GM12865 (cell line): ENCODE data around the gene SIRT3.
"Not testable (repeated sequence)": the region's sequence is repeated elsewhere in the genome, so short reads cannot be mapped to it uniquely, and the experiment has no call there.

Experiments used
- DNase-seq: peaks from one replicate; pipeline ENCODE4 v3.0.0; 2010; ENCODE audit warnings: low read depth
- H3K4me3 ChIP-seq: 2 replicates; pipeline ENCODE4 v1.5.1; 2011; ENCODE audit warnings: mild to moderate bottlenecking, low read depth, low read length, control low read depth
- CTCF ChIP-seq: IDR thresholded peaks from 2 replicates; pipeline ENCODE4 v1.5.1; 2011; ENCODE audit warnings: low read length, control low read depth, low read depth, inconsistent platforms; ENCODE audit not compliant: insufficient read depth; ENCODE audit errors: missing control alignments

The SIRT3 gene

GRCh38 chr11:241634-242033 is 5.5 kb upstream of the SIRT3 start:
- no peak overlapping the region for H3K4me3 ChIP-seq
- no peak for DNase-seq
- no peak for TF ChIP-seq CTCF

GRCh38 chr11:240315-240714 is 4.2 kb upstream of the SIRT3 start:
- H3K4me3 ChIP-seq: no peak overlapping the region
- TF ChIP-seq CTCF: no peak
- DNase-seq: no peak

- peak overlapping the region; percentile 94; the same call in 1 of the 2 replicates for H3K4me3 ChIP-seq
- DNase-seq: not testable (repeated sequence)
Observed at GRCh38 chr11:238346-238745, 2.2 kb upstream of the SIRT3 start.

GRCh38 chr11:236774-237767 is 929 bp upstream of the SIRT3 start, which contains the start of gene PSMD13:
TSS of gene PSMD13 (plus strand) at chr11:236976. CDS start at chr11:237050, 74 bp downstream.
- DNase-seq: peak; percentile 89
- TF ChIP-seq CTCF: no peak
- peak within 1 kb of the TSS; percentile 94 for H3K4me3 ChIP-seq

- TF ChIP-seq CTCF: no peak
Observed at GRCh38 chr11:235609-235996, 539 bp downstream of the SIRT3 start.

GRCh38 chr11:235180-235579 is 962 bp downstream of the SIRT3 start:
- DNase-seq: no peak
- TF ChIP-seq CTCF: no peak
- peak overlapping the region; percentile 74 for H3K4me3 ChIP-seq

More at GRCh38 chr11:235609-235996, 539 bp downstream of the SIRT3 start:
- H3K4me3 ChIP-seq: peak overlapping the region; percentile 74
- peak; percentile 51 for DNase-seq

GRCh38 chr11:232783-233565 is 3.2 kb downstream of the SIRT3 start:
- no peak for DNase-seq
- no peak for TF ChIP-seq CTCF
- H3K4me3 ChIP-seq: no peak overlapping the region
